H1 (cell line): ENCODE measurements around the gene CUEDC1. TPM values are rescaled to one million over a fixed set of nuclear protein-coding genes. Genes with fewer than 3 reads are reported as not detected.

Experiments used
- CTCF ChIA-PET: fragments of 300-600 bp; sonication (Branson Sonifier 250); formaldehyde crosslinking; loops from one replicate; lab custom pipeline; 2021; ENCODE audit not compliant: partially characterized antibody; lab: Charles Lee
- POLR2A ChIA-PET: fragments of 300-600 bp; sonication (Branson Sonifier 250); formaldehyde crosslinking; loops from one replicate; lab custom pipeline; 2021; ENCODE audit warnings: inconsistent platforms; ENCODE audit not compliant: partially characterized antibody; lab: Charles Lee
- DNase-seq, 2 experiments: peaks; one replicate each; pipeline versions ENCODE4 v3.0.0 to v3.0.0-alpha.2; 2010 to 2022; ENCODE audit warnings: low spot score in 2 of 2, low read depth in 1 of 2, mixed read lengths in 1 of 2
- FAIRE-seq: peaks from 2 replicates; lab custom pipeline; 2011; peaks lifted over from hg19 to GRCh38; lab: Jason Lieb, UNC
- H2AFZ ChIP-seq: 2 replicates; pipeline ENCODE4 v1.8.1; 2012; ENCODE audit warnings: low read length, inconsistent platforms
- H2AK5ac ChIP-seq: 2 replicates; pipeline ENCODE4 v1.6.1; 2013; ENCODE audit warnings: low read depth, low read length
- H2BK120ac ChIP-seq: replicated peaks from 2 replicates; pipeline ENCODE3; 2013; ENCODE audit warnings: low read depth, low read length, inconsistent platforms
- H2BK12ac ChIP-seq: 2 replicates; pipeline ENCODE4 v1.6.1; 2013; ENCODE audit warnings: low read depth, low read length
- H2BK15ac ChIP-seq: 2 replicates; pipeline ENCODE4 v1.6.1; 2013; ENCODE audit warnings: low read length
- H2BK20ac ChIP-seq: 2 replicates; pipeline ENCODE4 v1.6.1; 2013; ENCODE audit warnings: low read length
- H2BK5ac ChIP-seq: 2 replicates; pipeline ENCODE4 v1.6.1; 2013; ENCODE audit warnings: low read depth, low read length
- H3K14ac ChIP-seq: 2 replicates; pipeline ENCODE4 v1.6.1; 2013; ENCODE audit warnings: inconsistent platforms; ENCODE audit not compliant: insufficient read length
- H3K18ac ChIP-seq: 2 replicates; pipeline ENCODE4 v1.6.1; 2013; ENCODE audit warnings: low read length; ENCODE audit errors: extremely low read depth
- H3K23ac ChIP-seq: 2 replicates; pipeline ENCODE4 v1.6.1; 2013; ENCODE audit warnings: inconsistent platforms; ENCODE audit not compliant: insufficient read length
- H3K23me2 ChIP-seq: 2 replicates; pipeline ENCODE4 v1.6.1; 2013; ENCODE audit warnings: low read depth, low read length
- H3K27ac ChIP-seq: 2 replicates; pipeline ENCODE4 v1.6.1; 2011; ENCODE audit warnings: low read depth, low read length, inconsistent platforms
- H3K27me3 ChIP-seq, 4 experiments: replicated peaks in 1 of 4; 1 replicate in 1 of 4; 2 replicates in 3 of 4; pipeline versions ENCODE4 v1.6.1 to v1.8.1; 2011 to 2013; ENCODE audit warnings: low read length in 3 of 4, mild to moderate bottlenecking in 3 of 4, inconsistent platforms in 2 of 4, mixed read lengths in 2 of 4, moderate library complexity in 1 of 4; ENCODE audit not compliant: control insufficient read depth in 3 of 4, insufficient read depth in 3 of 4; ENCODE audit errors: extremely low read depth in 1 of 4
- H3K36me3 ChIP-seq, 4 experiments: 2 replicates each; pipeline versions ENCODE4 v1.6.1 to v1.8.1; 2011 to 2013; ENCODE audit warnings: mild to moderate bottlenecking in 4 of 4, low read length in 3 of 4, moderate library complexity in 2 of 4, control low read depth in 1 of 4, inconsistent platforms in 1 of 4; ENCODE audit not compliant: insufficient read depth in 4 of 4, control insufficient read depth in 2 of 4
- H3K4ac ChIP-seq: replicated peaks from 2 replicates; pipeline ENCODE3; 2013; ENCODE audit warnings: low read length, low read depth, mixed read lengths, inconsistent platforms; ENCODE audit not compliant: insufficient read length
- H3K4me1 ChIP-seq, 4 experiments: replicated peaks in 1 of 4; 1 replicate in 1 of 4; 2 replicates in 3 of 4; pipeline versions ENCODE4 v1.6.1 to v1.8.1; 2011 to 2013; ENCODE audit warnings: low read length in 3 of 4, inconsistent platforms in 2 of 4, mixed read lengths in 1 of 4; ENCODE audit not compliant: insufficient read depth in 4 of 4, control insufficient read depth in 3 of 4
- H3K4me2 ChIP-seq, 2 experiments: 2 replicates each; pipeline versions ENCODE4 v1.6.1 to v1.8.1; 2011 to 2013; ENCODE audit warnings: low read depth in 2 of 2, low read length in 2 of 2, control low read depth in 1 of 2, inconsistent platforms in 1 of 2, mild to moderate bottlenecking in 1 of 2; ENCODE audit not compliant: insufficient read depth in 1 of 2
- H3K4me3 ChIP-seq, 4 experiments: fragments of 200-600, 300-600 bp in 1 of 4; sonication (generic), shearing (Covaris generic), sonication (Bioruptor Twin) in 1 of 4; 2 replicates each; pipeline versions ENCODE4 v1.5.1 to v1.8.1; 2011 to 2016; ENCODE audit warnings: low read length in 4 of 4, low read depth in 3 of 4, control low read depth in 2 of 4, inconsistent platforms in 2 of 4, mild to moderate bottlenecking in 2 of 4, mixed read lengths in 1 of 4, moderate library complexity in 1 of 4; ENCODE audit not compliant: insufficient read depth in 2 of 4; ENCODE audit errors: extremely low read depth in 1 of 4
- H3K56ac ChIP-seq: replicated peaks from 2 replicates; pipeline ENCODE3; 2013; ENCODE audit warnings: low read depth, mild to moderate bottlenecking, mixed read lengths, low read length, inconsistent platforms; ENCODE audit not compliant: insufficient read length
- H3K79me1 ChIP-seq: 2 replicates; pipeline ENCODE4 v1.6.1; 2013; ENCODE audit warnings: low read depth, low read length, control low read depth
- H3K79me2 ChIP-seq, 2 experiments: 2 replicates each; pipeline versions ENCODE4 v1.6.1 to v1.8.1; 2012 to 2013; ENCODE audit warnings: low read length in 2 of 2, mild to moderate bottlenecking in 2 of 2, inconsistent platforms in 1 of 2; ENCODE audit not compliant: insufficient read depth in 2 of 2, control insufficient read depth in 1 of 2
- H3K9ac ChIP-seq, 4 experiments: replicated peaks in 1 of 4; 1 replicate in 1 of 4; 2 replicates in 3 of 4; pipeline versions ENCODE4 v1.6.1 to v1.8.1; 2011 to 2013; ENCODE audit warnings: low read depth in 3 of 4, low read length in 3 of 4, control low read depth in 2 of 4, mild to moderate bottlenecking in 2 of 4, moderate library complexity in 2 of 4, inconsistent platforms in 1 of 4; ENCODE audit errors: extremely low read depth in 1 of 4
- H3K9me3 ChIP-seq, 2 experiments: 2 replicates each; pipeline versions ENCODE4 v1.6.1 to v1.8.1; 2012 to 2013; ENCODE audit warnings: mild to moderate bottlenecking in 2 of 2, moderate library complexity in 2 of 2, control low read depth in 1 of 2, inconsistent platforms in 1 of 2, low read depth in 1 of 2, low read length in 1 of 2, mixed read lengths in 1 of 2; ENCODE audit not compliant: insufficient read depth in 2 of 2
- H4K20me1 ChIP-seq, 2 experiments: replicated peaks in 1 of 2; 2 replicates each; pipeline versions ENCODE3 to v1.8.1; 2011 to 2013; ENCODE audit warnings: inconsistent platforms in 2 of 2, low read length in 2 of 2, mild to moderate bottlenecking in 1 of 2; ENCODE audit not compliant: insufficient read depth in 2 of 2, control insufficient read depth in 1 of 2
- H4K5ac ChIP-seq: 2 replicates; pipeline ENCODE4 v1.6.1; 2013; ENCODE audit warnings: low read length, low read depth, mixed read lengths, inconsistent platforms; ENCODE audit not compliant: insufficient read length
- H4K8ac ChIP-seq: 2 replicates; pipeline ENCODE4 v1.8.0; 2013; ENCODE audit warnings: mild to moderate bottlenecking, moderate library complexity, low read length, inconsistent platforms; ENCODE audit not compliant: insufficient read depth; ENCODE audit errors: extremely low read depth
- H4K91ac ChIP-seq: replicated peaks from 2 replicates; pipeline ENCODE3; 2013; ENCODE audit warnings: low read length, mixed read lengths, inconsistent platforms; ENCODE audit not compliant: insufficient read length
- ASH2L ChIP-seq: fragments of 200-600, 300-600 bp; sonication (generic); IDR thresholded peaks from one replicate; pipeline ENCODE4 v1.7.1; 2017; ENCODE audit warnings: low read length
- CHD1 ChIP-seq: IDR thresholded peaks from 2 replicates; pipeline ENCODE4 v1.6.1; 2012; ENCODE audit warnings: low read depth, low read length, improper control_type of control experiment
- EZH2 ChIP-seq: fragments of 200-600 bp; sonication (generic); IDR thresholded peaks from 2 replicates; pipeline ENCODE4 v1.7.1; 2012; ENCODE audit warnings: low read depth, mild to moderate bottlenecking, moderate library complexity, low read length, inconsistent platforms; ENCODE audit not compliant: severe bottlenecking
- HDAC6 ChIP-seq: IDR thresholded peaks from one replicate; pipeline ENCODE4 v1.7.1; 2012; ENCODE audit warnings: low read depth, mild to moderate bottlenecking, inconsistent platforms, low read length, moderate library complexity
- MAFK ChIP-seq: IDR thresholded peaks from 2 replicates; pipeline ENCODE4 v1.6.1; 2012; ENCODE audit warnings: low read depth, mild to moderate bottlenecking, improper control_type of control experiment, low read length
- PHF8 ChIP-seq: fragments of 200-600 bp; sonication (generic); conservative IDR thresholded peaks from 2 replicates; pipeline ENCODE4 v1.7.1; 2012; ENCODE audit warnings: low read depth, mild to moderate bottlenecking, inconsistent platforms, low read length, moderate library complexity
- SAP30 ChIP-seq: fragments of 300-600 bp; sonication (generic); IDR thresholded peaks from 2 replicates; pipeline ENCODE4 v1.7.1; 2012; ENCODE audit warnings: low read length, moderate library complexity, mild to moderate bottlenecking, inconsistent platforms; ENCODE audit not compliant: insufficient read depth, insufficient replicate concordance
- SP2 ChIP-seq: IDR thresholded peaks from 2 replicates; pipeline ENCODE4 v1.6.1; 2012; ENCODE audit warnings: mild to moderate bottlenecking, low read length, inconsistent platforms
- SP4 ChIP-seq: IDR thresholded peaks from 2 replicates; pipeline ENCODE4 v1.6.1; 2012; ENCODE audit warnings: low read length, inconsistent platforms
- YY1 ChIP-seq: IDR thresholded peaks from 2 replicates; pipeline ENCODE4 v1.6.1; 2011; ENCODE audit warnings: low read depth, mild to moderate bottlenecking, low read length
- WGBS, 2 experiments: shearing (Covaris generic) in 1 of 2; methylation state at CpG; one replicate each; pipeline versions ENCODE4 v1.1.6 to v1.1.7; 2013 to 2015; ENCODE audit warnings: low lambda C conversion rate in 2 of 2, mixed read lengths in 2 of 2, inconsistent platforms in 1 of 2, low coverage in 1 of 2, missing lambda C conversion rate in 1 of 2; ENCODE audit not compliant: insufficient replicate concordance in 2 of 2, insufficient coverage in 1 of 2, insufficient read length in 1 of 2; ENCODE audit errors: extremely low coverage in 1 of 2, missing lambda C conversion rate in 1 of 2; 5-methylcytosine and 5-hydroxymethylcytosine counted together
- polyA plus RNA-seq, 7 experiments: library from polyadenylated mRNA; depleted of rRNA in 3 of 7; stranded (reverse) in 5 of 7; unstranded in 2 of 7; fragments of >200 nt in 5 of 7; fragments of 200-250 nt in 2 of 7; gene quantifications; 1 replicate in 5 of 7; 2 replicates in 1 of 7; 4 replicates in 1 of 7; pipeline versions ENCODE4 v1.2.1 to v1.2.3, GENCODE V29; 2011 to 2013; ENCODE audit warnings: missing spikeins in 2 of 7, mixed read lengths in 2 of 7
- total RNA-seq: library from RNA; stranded (reverse); fragmentation: NEBNext Ultra II Directional; extraction: Animal tissue kit (Norgen Biotek cat#: 25700); gene quantifications from 2 replicates; pipeline ENCODE4 v1.2.1, GENCODE V29; 2021
- TF ChIP-seq, protein P1 (sequence below): IDR thresholded peaks from 2 replicates; pipeline ENCODE4 v1.6.1; 2011; ENCODE audit warnings: low read length, improper control_type of control experiment

CUEDC1 gene
- total and polyA plus RNA-seq, 2 of the 8 experiments (the other 6 are each of a cell fraction or from before 2014, with no cell fraction given) = 4.0 to 10.7 TPM

DNA sequence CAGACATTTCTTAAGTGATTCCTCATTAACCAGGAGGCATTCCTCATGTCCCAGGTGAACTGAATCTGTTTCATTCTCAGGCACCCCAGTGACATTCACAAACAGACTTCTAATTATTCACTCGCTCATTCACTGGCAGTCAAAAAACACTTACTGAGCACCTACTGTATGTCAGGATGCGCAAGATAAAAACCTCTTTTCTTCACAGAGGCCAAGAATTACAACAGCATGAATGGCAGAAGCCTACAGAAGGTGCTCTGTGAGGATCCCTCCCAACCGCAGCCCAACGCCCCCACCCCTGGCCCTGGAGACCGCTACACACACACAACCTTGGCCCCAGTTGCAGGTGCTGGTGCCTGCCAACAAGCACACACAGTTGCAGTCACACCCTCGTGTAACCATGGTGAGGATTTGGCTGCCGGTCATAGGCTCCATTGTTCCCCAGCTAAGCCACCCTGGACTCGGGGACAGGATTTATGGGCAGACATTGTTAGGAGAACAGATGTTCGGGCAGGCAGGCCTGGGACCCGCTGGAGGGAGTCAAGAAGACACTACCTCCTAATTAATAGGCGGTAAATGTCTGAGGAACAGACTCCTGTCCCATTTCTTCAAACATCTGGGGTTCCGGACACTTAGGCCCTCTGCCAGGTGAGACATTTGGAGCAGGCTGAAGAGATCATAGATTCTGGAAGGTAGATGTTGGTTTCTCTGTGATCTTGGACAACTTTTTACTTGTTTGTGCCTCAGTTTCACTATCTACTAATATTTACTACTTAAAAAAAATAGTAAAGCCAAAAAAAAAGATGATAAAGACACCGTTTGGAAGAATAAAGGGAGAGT lies 43.2 kb downstream of the CUEDC1 start:
- no peak overlapping the region for H4K8ac ChIP-seq
- H3K9me3 ChIP-seq = no peaks in the 10 kb centered on the region
- no peak overlapping the region for H3K27ac ChIP-seq
- H3K18ac ChIP-seq = no peak overlapping the region; the same call in 1 of the 2 replicates
- no peak for FAIRE-seq
- H2BK20ac ChIP-seq = 0 out of 2 replicates have a peak overlapping the region, but pooled peaks have one; percentile 67
- no peak overlapping the region for H2AK5ac ChIP-seq
- H4K5ac ChIP-seq = no peak overlapping the region
- no peak overlapping the region for H2BK15ac ChIP-seq
- no peak for DNase-seq
- no peak overlapping the region for H2BK120ac ChIP-seq
- 66% methylated on average over 13 of the region's 13 CpGs; no CpG with 5 or more reads in 1 of the 2 experiments for WGBS, 2 experiments
- H3K9ac ChIP-seq = no peak overlapping the region; a peak in 2 of 7 replicates
- no peak overlapping the region for H3K14ac ChIP-seq
- H3K27me3 ChIP-seq = no peaks in the 10 kb centered on the region
- H3K23me2 ChIP-seq = no peaks in the 10 kb centered on the region
- H2BK5ac ChIP-seq = no peak overlapping the region
- peaks cover 4% of the 10 kb centered on the region; the same call in 1 of the 2 replicates for H3K79me1 ChIP-seq
- H3K4me3 ChIP-seq = no peak overlapping the region
- H3K4me2 ChIP-seq = no peak overlapping the region
- no peaks in the 10 kb centered on the region for H3K36me3 ChIP-seq
- POLR2A ChIA-PET = interaction anchor here (1.2 to 1.3 kb wide), 3 partner anchors 27 to 61 kb away, joined by 3 read pairs; no protein-coding TSS in a partner anchor
- peaks cover 8 to 33% (median 19%) of the 10 kb centered on the region in 4 experiments; a peak in 6 of 7 replicates for H3K4me1 ChIP-seq
- no peak overlapping the region for H3K23ac ChIP-seq
- H2BK12ac ChIP-seq = peak overlapping the region; percentile 80; the same call in 1 of the 2 replicates
- no peak overlapping the region for H2AFZ ChIP-seq
- H3K79me2 ChIP-seq = no peaks in the 10 kb centered on the region
- no peak overlapping the region for H3K4ac ChIP-seq
- H3K56ac ChIP-seq = no peak overlapping the region
- H4K20me1 ChIP-seq = no peaks in the 10 kb centered on the region
- CTCF ChIA-PET = interaction anchor here (0.9 to 2.3 kb wide), 5 partner anchors 12 to 54 kb away, joined by 3 to 7 read pairs (median 4); no protein-coding TSS in a partner anchor
- H4K91ac ChIP-seq = no peak overlapping the region
- TF ChIP-seq EZH2 = no peak
- no peak for TF ChIP-seq PHF8
- no peak for TF ChIP-seq SP2
- TF ChIP-seq MAFK = no peak
- TF ChIP-seq SAP30 = no peak
- no peak for TF ChIP-seq ASH2L
- no peak for TF ChIP-seq CHD1
- TF ChIP-seq HDAC6 = no peak
- no peak for TF ChIP-seq SP4
- no peak for TF ChIP-seq YY1
- TF ChIP-seq, protein P1, sequence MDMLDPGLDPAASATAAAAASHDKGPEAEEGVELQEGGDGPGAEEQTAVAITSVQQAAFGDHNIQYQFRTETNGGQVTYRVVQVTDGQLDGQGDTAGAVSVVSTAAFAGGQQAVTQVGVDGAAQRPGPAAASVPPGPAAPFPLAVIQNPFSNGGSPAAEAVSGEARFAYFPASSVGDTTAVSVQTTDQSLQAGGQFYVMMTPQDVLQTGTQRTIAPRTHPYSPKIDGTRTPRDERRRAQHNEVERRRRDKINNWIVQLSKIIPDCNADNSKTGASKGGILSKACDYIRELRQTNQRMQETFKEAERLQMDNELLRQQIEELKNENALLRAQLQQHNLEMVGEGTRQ = no peak
